Cardiac muscle cell (in vitro differentiated cells and primary cell): ENCODE data around the gene B3GALNT1. TPM values are rescaled to one million over a fixed set of nuclear protein-coding genes. Genes with fewer than 3 reads are reported as not detected.

Experiments
- DNase-seq, 2 donors: peaks; one replicate each; pipeline versions ENCODE4 v3.0.0 to v3.0.0-alpha.2; 2010 to 2017; ENCODE audit warnings: low read depth in 1 of 2, low spot score in 1 of 2
- H3K27ac ChIP-seq: fragments of 200-600 bp; sonication (generic); 2 replicates; pipeline ENCODE4 v1.5.1; 2016
- H3K27me3 ChIP-seq: fragments of 200-600 bp; sonication (generic); 2 replicates; pipeline ENCODE4 v1.6.0; 2016; ENCODE audit warnings: control low read depth
- H3K36me3 ChIP-seq: fragments of 200-600 bp; sonication (generic); 2 replicates; pipeline ENCODE4 v1.5.1; 2016; ENCODE audit warnings: control low read depth
- H3K4me1 ChIP-seq: fragments of 200-600 bp; sonication (generic); 2 replicates; pipeline ENCODE4 v1.8.1; 2017; ENCODE audit warnings: low read depth, mild to moderate bottlenecking, mixed run types
- H3K4me3 ChIP-seq: fragments of 200-600 bp; sonication (generic); 2 replicates; pipeline ENCODE4 v1.5.1; 2016; ENCODE audit warnings: mild to moderate bottlenecking
- H3K9me3 ChIP-seq: fragments of 200-600 bp; sonication (generic); 2 replicates; pipeline ENCODE4 v1.5.1; 2017; ENCODE audit warnings: low read depth, mild to moderate bottlenecking, control low read depth
- polyA plus RNA-seq: library from polyadenylated mRNA; unstranded; fragments of >200 nt; fragmentation: Nextera tagmentation; extraction: Ambion mirVana; gene quantifications from 2 replicates; pipeline ENCODE4 v1.2.1, GENCODE V29; 2016
- total RNA-seq: library from RNA; depleted of rRNA; stranded (reverse); fragments of >200 nt; gene quantifications from 2 replicates; pipeline ENCODE4 v1.2.3, GENCODE V29; 2016
- TF ChIP-seq, protein P1 (sequence below): IDR thresholded peaks from 2 replicates; pipeline ENCODE4 v1.5.1; 2012; ENCODE audit warnings: low read depth, mild to moderate bottlenecking, low read length

The B3GALNT1 gene
- total and polyA plus RNA-seq, 2 experiments from 2014 or later, result 6.6 to 10.8 TPM

DNA sequence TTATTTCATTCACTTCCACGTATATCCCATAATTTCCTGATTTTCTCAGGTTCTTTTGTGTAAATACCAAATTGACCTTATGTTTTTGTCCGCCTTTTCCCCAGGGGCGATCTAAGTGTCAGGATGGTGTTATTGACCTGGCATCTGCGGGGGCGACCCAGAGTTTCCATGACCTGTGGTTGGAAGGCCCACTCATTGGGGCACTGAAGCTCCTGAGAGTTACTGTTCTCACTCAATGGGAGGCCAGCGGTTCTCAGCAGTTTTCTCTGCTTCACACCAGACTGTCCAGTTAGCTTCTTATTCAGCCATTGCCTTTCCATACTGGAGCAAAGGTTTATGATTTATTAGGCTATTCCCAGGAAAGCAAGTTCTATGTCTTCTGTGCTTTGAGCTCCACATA is 53.3 kb downstream of the B3GALNT1 start:
- Histone ChIP-seq H3K27ac (no peak overlapping the region), H3K9me3 (no peaks in the 10 kb centered on the region), H3K4me1 (peaks cover 8% of the 10 kb centered on the region), H3K36me3 (no peaks in the 10 kb centered on the region), H3K27me3 (no peaks in the 10 kb centered on the region), H3K4me3 (no peak overlapping the region)
- DNase-seq, result no peak
- TF ChIP-seq, protein P1, sequence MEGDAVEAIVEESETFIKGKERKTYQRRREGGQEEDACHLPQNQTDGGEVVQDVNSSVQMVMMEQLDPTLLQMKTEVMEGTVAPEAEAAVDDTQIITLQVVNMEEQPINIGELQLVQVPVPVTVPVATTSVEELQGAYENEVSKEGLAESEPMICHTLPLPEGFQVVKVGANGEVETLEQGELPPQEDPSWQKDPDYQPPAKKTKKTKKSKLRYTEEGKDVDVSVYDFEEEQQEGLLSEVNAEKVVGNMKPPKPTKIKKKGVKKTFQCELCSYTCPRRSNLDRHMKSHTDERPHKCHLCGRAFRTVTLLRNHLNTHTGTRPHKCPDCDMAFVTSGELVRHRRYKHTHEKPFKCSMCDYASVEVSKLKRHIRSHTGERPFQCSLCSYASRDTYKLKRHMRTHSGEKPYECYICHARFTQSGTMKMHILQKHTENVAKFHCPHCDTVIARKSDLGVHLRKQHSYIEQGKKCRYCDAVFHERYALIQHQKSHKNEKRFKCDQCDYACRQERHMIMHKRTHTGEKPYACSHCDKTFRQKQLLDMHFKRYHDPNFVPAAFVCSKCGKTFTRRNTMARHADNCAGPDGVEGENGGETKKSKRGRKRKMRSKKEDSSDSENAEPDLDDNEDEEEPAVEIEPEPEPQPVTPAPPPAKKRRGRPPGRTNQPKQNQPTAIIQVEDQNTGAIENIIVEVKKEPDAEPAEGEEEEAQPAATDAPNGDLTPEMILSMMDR, result no peak

DNA sequence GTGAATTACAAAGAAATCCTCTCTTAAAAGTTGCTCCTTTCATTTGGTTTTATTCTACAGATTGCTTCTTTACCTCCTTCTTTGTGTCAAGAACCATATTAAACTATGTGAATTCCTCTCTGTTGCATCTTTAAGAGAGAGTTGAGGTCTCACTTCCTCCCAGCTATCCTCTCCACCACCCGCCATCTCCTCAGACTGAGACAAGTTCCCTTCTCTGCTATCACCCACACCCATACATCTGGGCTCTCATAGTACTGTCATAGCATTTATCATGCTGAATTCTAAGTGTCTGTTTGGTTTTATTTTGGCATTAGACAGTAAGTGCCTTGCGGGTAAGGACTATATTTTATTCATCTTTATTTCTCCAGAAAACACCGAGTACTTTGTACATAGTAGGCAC is 54.2 kb downstream of the B3GALNT1 start:
- TF ChIP-seq, protein P1, result no peak
- Histone ChIP-seq H3K9me3 (no peaks in the 10 kb centered on the region), H3K27ac (no peak overlapping the region), H3K36me3 (no peaks in the 10 kb centered on the region), H3K4me3 (no peak overlapping the region), H3K4me1 (peaks cover 8% of the 10 kb centered on the region), H3K27me3 (no peaks in the 10 kb centered on the region)
- no peak for DNase-seq

DNA sequence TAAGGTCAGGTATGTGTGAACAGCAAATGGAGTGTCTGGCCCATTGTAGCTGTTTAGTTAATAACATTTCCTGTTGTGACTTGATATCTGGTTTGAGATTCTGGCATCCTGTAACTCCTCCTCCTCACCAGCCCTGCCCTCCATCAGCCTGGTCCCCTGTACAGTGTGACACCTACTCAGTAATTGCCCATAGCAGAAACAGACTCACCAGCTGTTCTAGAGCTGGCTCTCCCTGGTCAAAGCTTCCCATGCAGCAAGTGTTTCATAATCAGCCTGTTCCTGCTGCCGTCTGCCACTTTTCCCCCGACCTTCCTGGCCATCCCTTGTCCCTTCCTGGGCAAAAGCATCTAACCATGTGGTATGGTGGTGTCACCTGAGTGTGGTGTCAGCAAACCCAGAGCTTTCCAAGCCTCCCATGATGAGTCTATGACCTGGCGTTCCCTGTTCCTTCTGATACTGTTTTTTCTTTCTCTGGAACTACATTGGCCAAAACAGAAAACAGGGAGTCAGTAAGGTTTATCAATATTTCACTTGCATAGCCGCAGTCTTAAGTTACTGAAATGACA is 55.4 kb downstream of the B3GALNT1 start:
- no peak for DNase-seq
- H3K4me3 ChIP-seq, result no peak overlapping the region
- peaks cover under 1% of the 10 kb centered on the region for H3K4me1 ChIP-seq
- TF ChIP-seq, protein P1, result no peak
- H3K27ac ChIP-seq, result no peak overlapping the region
- H3K9me3 ChIP-seq, result no peaks in the 10 kb centered on the region
- no peaks in the 10 kb centered on the region for H3K36me3 ChIP-seq
- no peaks in the 10 kb centered on the region for H3K27me3 ChIP-seq

DNA sequence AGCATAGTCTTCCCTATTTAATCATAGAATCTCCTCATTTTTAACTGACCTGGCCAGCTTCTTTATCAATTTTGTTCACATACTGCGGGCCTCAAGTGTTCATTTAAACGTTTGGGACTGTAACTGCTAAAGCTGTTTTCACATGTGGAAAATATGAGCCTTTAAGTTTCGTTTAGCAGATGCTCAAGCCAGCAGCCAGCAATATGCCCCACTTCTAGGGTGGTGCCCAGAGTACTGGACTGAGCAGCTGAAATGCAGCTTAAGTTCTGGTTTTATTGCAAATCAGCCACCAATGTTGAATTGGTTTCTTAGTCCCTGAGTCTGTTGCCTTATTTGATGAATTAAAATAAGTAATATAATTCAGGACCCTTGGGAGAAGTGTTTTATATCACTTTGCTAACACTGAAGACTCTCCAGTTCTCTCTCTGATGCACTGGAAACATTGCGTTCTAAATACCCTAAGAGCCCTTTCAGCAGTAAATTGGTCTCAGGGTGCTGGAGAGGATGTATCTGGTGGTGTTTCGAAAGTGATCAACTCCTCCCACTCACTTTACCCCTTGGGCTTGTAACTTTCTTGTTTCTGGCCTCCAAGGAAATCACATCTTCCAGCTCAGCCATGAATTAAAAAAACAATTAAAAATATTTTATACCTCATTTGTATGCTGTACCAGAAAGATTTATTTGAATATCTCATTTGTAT is 61.7 kb downstream of the B3GALNT1 start:
- no peak for DNase-seq
- no peak overlapping the region for H3K27ac ChIP-seq
- TF ChIP-seq, protein P1, result no peak
- H3K4me3 ChIP-seq, result no peak overlapping the region
- H3K36me3 ChIP-seq, result no peaks in the 10 kb centered on the region
- no peaks in the 10 kb centered on the region for H3K4me1 ChIP-seq
- no peaks in the 10 kb centered on the region for H3K27me3 ChIP-seq
- no peaks in the 10 kb centered on the region for H3K9me3 ChIP-seq

- no peaks in the 10 kb centered on the region for H3K9me3 ChIP-seq
- no peaks in the 10 kb centered on the region for H3K27me3 ChIP-seq
- DNase-seq, result no peak
- H3K36me3 ChIP-seq, result no peaks in the 10 kb centered on the region
- no peaks in the 10 kb centered on the region for H3K4me1 ChIP-seq
- no peak overlapping the region for H3K27ac ChIP-seq
- TF ChIP-seq, protein P1, result no peak
- H3K4me3 ChIP-seq, result no peak overlapping the region
These were observed 63.1 kb downstream of the B3GALNT1 start for GRCh38 chr3:161042023-161042501.
